Measurements from ENCODE around the gene DUSP15.
A peak's percentile ranks its signal among the peaks of the same experiment; 100 is the strongest.

- TF ChIP-seq CTCF (IDR thresholded peaks at IDR 0.05) (peak in 6 of 7 experiments; percentile 32 to 100 (median 96)), POLR2A (IDR thresholded peaks at IDR 0.05) (no peak), POLR2AphosphoS5 (IDR thresholded peaks at IDR 0.05) (no peak), EP300 (IDR thresholded peaks at IDR 0.05) (no peak)
Observed at GRCh38 chr20:31822421-31823330, 47.7 kb downstream of the DUSP15 start.
